ENCODE data around the gene LRBA.

The LRBA gene

GRCh38 chr4:150336676-150337412 is 678.2 kb downstream of the LRBA start:
- DNase-seq: no peak

GRCh38 chr4:150332961-150333360 is 682.1 kb downstream of the LRBA start:
- no peak for DNase-seq

GRCh38 chr4:150332086-150332485 is 683.0 kb downstream of the LRBA start:
- no peak for DNase-seq

- DNase-seq: no peak
Measured at GRCh38 chr4:150329373-150329772, 685.7 kb downstream of the LRBA start.

GRCh38 chr4:150328496-150328895 is 686.6 kb downstream of the LRBA start:
- DNase-seq: no peak

GRCh38 chr4:150327262-150327780 is 687.8 kb downstream of the LRBA start:
- no peak for DNase-seq

- DNase-seq: no peak
Measured at GRCh38 chr4:150325872-150326271, 689.2 kb downstream of the LRBA start.

GRCh38 chr4:150323406-150324325 is 691.4 kb downstream of the LRBA start:
- no peak for DNase-seq

GRCh38 chr4:150322646-150323045 is 692.4 kb downstream of the LRBA start:
- no peak for DNase-seq

- no peak for DNase-seq
Measured at GRCh38 chr4:150321113-150321512, 694.0 kb downstream of the LRBA start.

- DNase-seq: no peak
Measured at GRCh38 chr4:150318971-150319370, 696.1 kb downstream of the LRBA start.

GRCh38 chr4:150318527-150318926 is 696.6 kb downstream of the LRBA start:
- no peak for DNase-seq

GRCh38 chr4:150316332-150317205 is 698.5 kb downstream of the LRBA start:
- DNase-seq: no peak

- DNase-seq: no peak
Measured at GRCh38 chr4:150315691-150316090, 699.4 kb downstream of the LRBA start.

GRCh38 chr4:150315175-150315574 is 699.9 kb downstream of the LRBA start:
- no peak for DNase-seq

GRCh38 chr4:150314031-150314430 is 701.1 kb downstream of the LRBA start:
- no peak for DNase-seq

- no peak for DNase-seq
Measured at GRCh38 chr4:150310159-150310895, 704.8 kb downstream of the LRBA start.

- DNase-seq: no peak
Measured at GRCh38 chr4:150308824-150309472, 706.1 kb downstream of the LRBA start.

GRCh38 chr4:150306719-150307118 is 708.4 kb downstream of the LRBA start:
- DNase-seq: no peak

- no peak for DNase-seq
Measured at GRCh38 chr4:150305995-150306394, 709.1 kb downstream of the LRBA start.

GRCh38 chr4:150302553-150302952 is 712.5 kb downstream of the LRBA start:
- DNase-seq: no peak

- no peak for DNase-seq
Measured at GRCh38 chr4:150299816-150300215, 715.3 kb downstream of the LRBA start.
